ENCODE measurements around the gene RELT.
A peak's percentile ranks its signal among the peaks of the same experiment; 100 is the strongest.

The RELT gene

DNA sequence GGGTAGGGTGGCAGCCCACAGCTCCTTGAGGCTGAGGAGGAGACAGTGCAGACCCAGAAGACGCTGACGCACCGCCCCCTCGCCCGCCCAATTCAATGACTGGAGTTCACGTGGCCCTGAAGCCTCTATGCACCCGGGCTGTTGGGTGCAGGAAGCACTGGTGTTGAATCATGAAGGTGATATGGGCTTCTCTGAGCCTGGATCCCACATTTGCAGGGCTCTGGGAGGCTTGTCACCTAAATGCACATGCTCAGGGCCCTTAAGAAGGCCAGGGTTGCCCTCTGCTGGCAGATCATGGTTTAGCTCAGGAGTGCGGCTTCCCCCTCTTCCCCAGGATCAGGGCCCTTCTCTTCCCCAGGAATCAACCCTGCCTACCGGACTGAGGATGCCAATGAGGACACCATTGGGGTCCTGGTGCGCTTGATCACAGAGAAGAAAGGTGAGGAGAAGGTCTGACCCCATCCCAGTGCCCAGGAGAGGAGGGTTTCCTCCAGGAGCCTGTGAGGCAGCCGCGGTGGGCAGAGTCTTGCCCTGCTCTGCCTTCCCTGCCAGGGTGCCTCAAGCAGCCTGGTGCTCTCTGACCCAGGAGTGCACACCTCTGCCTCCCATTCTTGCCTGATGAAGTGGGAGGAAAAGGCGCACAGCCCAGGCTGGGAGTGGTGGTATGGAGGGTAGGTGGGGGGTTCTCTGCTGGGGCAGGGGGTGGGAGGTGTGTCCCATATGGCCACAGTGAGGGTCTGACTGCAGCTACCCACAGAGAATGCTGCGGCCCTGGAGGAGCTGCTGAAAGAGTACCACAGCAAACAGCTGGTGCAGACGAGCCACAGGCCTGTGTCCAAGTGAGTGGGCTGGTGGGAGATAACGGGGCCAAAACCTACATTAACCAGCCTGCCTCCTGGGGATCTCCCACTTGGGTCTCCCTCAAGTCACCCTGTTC, 17.5 kb downstream of the RELT start:
- H3K9me3 Mint-ChIP-seq = no peaks in the 10 kb centered on the region
- H3K36me3 Mint-ChIP-seq = peaks cover 16% of the 10 kb centered on the region
- H3K4me3 Mint-ChIP-seq = no peak overlapping the region
- CTCF ChIA-PET = interaction anchor here (0.7 to 2.4 kb wide), 20 partner anchors 9 to 267 kb away, joined by 3 to 62 read pairs (median 4); partner anchors contain the start of gene ARHGEF17
- DNase-seq = peak; percentile 82
- H3K27me3 Mint-ChIP-seq = no peaks in the 10 kb centered on the region
- H3K4me1 Mint-ChIP-seq = no peaks in the 10 kb centered on the region
- H3K27ac Mint-ChIP-seq = peak overlapping the region; percentile 61

GRCh38 chr11:73394416-73395296, 18.5 kb downstream of the RELT start:
- Mint-ChIP-seq H3K27me3 (no peaks in the 10 kb centered on the region), H3K4me3 (no peak overlapping the region), H3K36me3 (peaks cover 15% of the 10 kb centered on the region), H3K4me1 (no peaks in the 10 kb centered on the region), H3K27ac (no peak overlapping the region), H3K9me3 (no peaks in the 10 kb centered on the region)
- CTCF ChIA-PET = interaction anchor here (1.1 to 7.3 kb wide), 7 partner anchors 15 to 87 kb away, joined by 3 to 62 read pairs (median 7); partner anchors contain the start of gene ARHGEF17
- no peak for DNase-seq

DNA sequence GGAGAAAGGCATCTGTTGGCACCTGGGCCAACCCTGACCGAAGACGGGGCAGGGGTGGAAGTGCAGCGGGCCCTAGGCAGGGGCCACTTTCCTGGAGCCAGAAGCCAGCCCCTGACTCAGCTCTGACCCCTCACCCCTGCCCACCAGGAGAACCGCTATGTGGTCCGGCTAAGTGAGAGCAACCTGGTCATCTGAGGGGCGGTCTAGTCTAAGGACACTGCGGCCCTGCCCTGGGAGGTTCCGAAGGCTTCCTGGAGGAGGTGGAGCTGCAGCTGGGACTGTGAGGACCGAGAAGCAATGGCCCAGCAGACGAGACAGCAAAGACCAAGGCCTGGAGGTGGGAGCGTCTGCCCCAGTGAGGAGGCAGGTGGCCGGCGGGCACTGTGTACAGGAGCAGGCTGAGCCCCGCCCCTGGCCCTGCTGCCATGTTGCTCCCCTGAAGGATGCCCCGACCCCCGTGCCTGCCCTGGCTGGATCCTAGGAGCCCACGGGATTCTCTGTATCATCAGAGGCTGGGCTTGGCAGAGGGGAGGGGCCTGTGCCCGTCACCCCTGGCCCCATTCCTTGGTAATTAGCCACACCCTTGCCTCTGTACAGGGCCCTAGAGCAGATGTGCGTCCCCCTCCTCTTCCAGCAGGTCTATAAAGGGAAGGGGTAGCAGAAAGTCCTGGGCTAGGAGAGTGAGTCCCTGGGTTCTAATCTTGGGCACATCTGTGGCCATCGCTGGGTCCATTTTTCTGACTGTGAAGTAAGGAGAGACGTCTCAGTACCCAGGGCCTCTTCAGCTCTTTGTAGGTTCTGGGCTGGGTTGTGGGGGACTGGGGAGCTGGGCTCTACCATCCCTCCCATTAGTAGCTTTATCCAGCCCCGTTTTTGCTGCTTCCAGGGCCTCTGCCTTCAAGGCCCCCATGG, 19.4 kb downstream of the RELT start:
- H3K27ac Mint-ChIP-seq = no peak overlapping the region
- no peak overlapping the region for H3K4me3 Mint-ChIP-seq
- CTCF ChIA-PET = interaction anchor here (0.6 to 7.3 kb wide), 4 partner anchors 8 to 266 kb away, joined by 3 to 49 read pairs (median 10); no protein-coding TSS in a partner anchor
- H3K36me3 Mint-ChIP-seq = peaks cover 15% of the 10 kb centered on the region
- H3K4me1 Mint-ChIP-seq = no peaks in the 10 kb centered on the region
- DNase-seq = no peak
- no peaks in the 10 kb centered on the region for H3K27me3 Mint-ChIP-seq
- H3K9me3 Mint-ChIP-seq = no peaks in the 10 kb centered on the region

DNA sequence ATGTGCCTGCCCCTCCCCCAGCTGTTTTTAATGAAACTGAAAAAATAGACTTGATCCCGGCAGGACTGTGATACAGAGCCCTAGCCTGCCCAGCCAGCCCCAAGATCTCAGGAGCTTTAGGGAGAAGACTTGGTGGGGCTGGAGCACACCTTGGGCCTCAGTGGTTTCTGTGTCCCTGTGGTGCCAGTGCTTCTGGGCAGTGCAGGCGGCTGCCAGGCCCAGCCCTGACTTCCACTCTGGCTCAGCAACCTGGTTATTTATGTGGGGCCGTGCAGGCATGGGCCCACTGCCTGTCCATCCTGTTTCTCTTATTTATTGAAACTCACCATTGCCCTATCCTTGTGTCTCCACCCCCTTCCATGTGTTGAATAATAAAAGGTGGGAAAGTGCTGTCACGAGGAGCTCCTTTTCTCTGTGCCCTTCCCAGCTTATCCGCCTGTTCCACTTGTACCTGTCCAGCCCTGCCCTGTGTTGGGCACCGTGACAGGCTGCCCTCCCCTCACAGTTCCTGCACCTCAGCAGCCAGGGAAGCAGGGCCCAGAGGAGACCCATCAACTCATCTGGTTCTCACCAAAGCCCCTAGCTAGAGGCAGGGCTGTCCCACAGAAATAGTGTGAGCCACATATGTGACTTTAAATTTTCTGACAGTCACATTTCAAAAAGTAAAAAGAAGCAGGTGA, 20.2 kb downstream of the RELT start:
- Mint-ChIP-seq H3K4me3 (no peak overlapping the region), H3K9me3 (no peaks in the 10 kb centered on the region), H3K4me1 (no peaks in the 10 kb centered on the region), H3K27me3 (no peaks in the 10 kb centered on the region), H3K27ac (no peak overlapping the region), H3K36me3 (peaks cover 15% of the 10 kb centered on the region)
- no peak for DNase-seq
- CTCF ChIA-PET = interaction anchor here (0.6 to 7.3 kb wide), 5 partner anchors 8 to 265 kb away, joined by 3 to 49 read pairs (median 4); no protein-coding TSS in a partner anchor

DNA sequence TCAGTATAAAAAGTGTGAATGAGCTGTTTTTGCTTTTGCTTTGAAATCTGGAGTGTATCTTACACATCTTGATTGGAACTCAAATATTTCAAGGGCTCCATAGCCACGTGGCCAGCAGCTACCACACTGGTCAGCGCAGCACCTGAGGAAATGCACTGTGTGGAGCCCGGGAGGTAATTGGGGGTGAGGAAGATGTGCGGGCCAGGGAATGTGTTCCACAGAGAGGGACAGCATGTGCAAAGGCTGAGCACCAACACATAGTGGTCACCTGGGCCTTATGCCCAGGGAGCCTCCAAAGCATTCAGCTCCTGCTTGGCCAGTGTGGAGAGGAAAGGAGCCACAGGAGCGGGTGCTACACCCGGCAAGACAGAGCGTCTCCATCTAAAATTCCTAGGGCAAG, 20.8 kb downstream of the RELT start:
- peaks cover 15% of the 10 kb centered on the region for H3K36me3 Mint-ChIP-seq
- DNase-seq = no peak

DNA sequence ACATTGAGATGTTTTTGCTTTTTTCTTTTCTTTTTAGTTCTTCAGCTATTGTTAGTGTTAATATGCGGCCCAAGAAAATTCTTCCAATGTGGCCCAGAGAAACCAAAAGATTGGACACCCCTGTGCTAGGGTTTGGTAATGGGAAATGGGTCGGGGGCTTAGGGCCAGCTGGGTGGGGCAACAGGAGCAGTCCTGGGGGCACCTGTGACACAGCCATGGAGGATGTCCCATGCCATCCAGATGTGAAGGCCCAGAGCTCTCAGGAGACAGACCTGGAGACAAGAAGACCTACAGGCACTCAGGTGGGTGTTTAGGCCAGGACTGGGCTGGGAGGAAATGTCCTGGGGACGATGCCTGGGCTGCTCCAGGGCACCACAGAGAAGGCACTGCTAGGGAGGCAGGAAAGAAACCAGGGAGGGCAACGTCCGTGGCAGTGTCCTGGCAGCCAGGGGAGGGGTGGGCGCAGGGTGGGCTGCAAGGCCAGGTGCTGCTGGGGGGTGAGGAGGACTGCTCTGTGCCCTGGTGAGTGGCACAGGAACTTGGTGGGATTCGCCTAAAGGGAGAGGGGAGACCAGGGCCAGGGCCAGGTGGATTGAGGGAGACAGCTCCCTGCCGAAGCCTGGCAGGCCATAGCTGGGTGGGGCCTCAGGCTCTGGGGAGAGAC, 21.4 kb downstream of the RELT start:
- Mint-ChIP-seq H3K27me3 (no peaks in the 10 kb centered on the region), H3K27ac (peak overlapping the region; percentile 75), H3K4me1 (no peaks in the 10 kb centered on the region), H3K9me3 (no peaks in the 10 kb centered on the region), H3K36me3 (peaks cover 15% of the 10 kb centered on the region), H3K4me3 (no peak overlapping the region)
- CTCF ChIA-PET = interaction anchor here (1.1 to 7.3 kb wide), 3 partner anchors 13 to 264 kb away, joined by 3 to 49 read pairs (median 15); no protein-coding TSS in a partner anchor
- no peak for DNase-seq

More for the DNA sequence above, 20.8 kb downstream of the RELT start:
- Mint-ChIP-seq H3K4me3 (no peak overlapping the region), H3K9me3 (no peaks in the 10 kb centered on the region), H3K27me3 (no peaks in the 10 kb centered on the region), H3K4me1 (no peaks in the 10 kb centered on the region), H3K27ac (no peak overlapping the region)
- CTCF ChIA-PET = interaction anchor here (1.1 to 7.3 kb wide), 3 partner anchors 13 to 265 kb away, joined by 3 to 49 read pairs (median 15); no protein-coding TSS in a partner anchor

DNA sequence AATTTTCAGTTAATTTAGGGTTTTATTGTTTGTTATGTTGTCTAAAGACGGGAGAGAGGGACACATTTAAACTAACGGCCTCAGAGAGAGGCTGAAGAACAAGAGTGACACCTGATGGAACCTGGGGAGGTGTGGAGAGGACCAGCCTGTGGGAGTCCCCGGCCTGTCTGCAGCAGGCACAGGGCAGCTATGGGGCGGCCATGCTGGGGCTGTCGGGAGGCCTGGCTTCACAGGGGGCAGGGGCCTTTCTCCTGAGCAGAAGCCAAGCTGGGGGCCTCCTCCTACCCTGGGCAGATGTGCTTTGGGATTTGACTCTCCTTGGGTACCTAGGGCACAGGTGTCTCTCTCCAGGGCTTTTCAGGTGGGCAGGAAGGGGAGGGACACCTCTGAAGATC, 21.9 kb downstream of the RELT start:
- Mint-ChIP-seq H3K9me3 (no peaks in the 10 kb centered on the region), H3K27ac (no peak overlapping the region), H3K4me3 (no peak overlapping the region), H3K27me3 (no peaks in the 10 kb centered on the region), H3K36me3 (peaks cover 14% of the 10 kb centered on the region), H3K4me1 (no peaks in the 10 kb centered on the region)
- DNase-seq = no peak
- CTCF ChIA-PET = interaction anchor here (3.2 to 7.3 kb wide), 2 partner anchors 47 to 264 kb away, joined by 15 to 49 read pairs; no protein-coding TSS in a partner anchor

DNA sequence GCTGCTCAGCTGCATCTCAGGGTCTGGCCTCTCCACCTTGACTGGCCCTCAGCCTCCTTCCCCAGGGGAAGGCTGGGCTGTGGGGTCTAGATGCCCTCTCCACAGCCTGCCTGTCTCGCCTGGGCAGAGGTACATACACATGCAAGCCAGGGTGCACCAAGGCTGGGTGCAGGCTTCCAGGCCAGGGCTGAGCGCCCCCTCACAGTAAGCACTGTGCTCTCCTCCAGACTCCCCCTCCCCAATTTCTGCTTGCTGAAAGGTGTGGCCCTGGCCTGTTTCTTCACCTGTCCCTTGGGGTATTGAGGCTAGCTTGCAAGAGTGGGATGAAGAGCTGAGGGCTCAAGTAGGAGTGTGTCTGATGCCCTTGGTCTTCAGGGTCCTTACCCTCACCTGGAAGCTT, 22.5 kb downstream of the RELT start:
- DNase-seq = no peak
- H3K4me1 Mint-ChIP-seq = no peaks in the 10 kb centered on the region
- H3K27me3 Mint-ChIP-seq = no peaks in the 10 kb centered on the region
- H3K27ac Mint-ChIP-seq = no peak overlapping the region
- no peak overlapping the region for H3K4me3 Mint-ChIP-seq
- peaks cover 8% of the 10 kb centered on the region for H3K36me3 Mint-ChIP-seq
- CTCF ChIA-PET = interaction anchor here (3.2 to 7.3 kb wide), 3 partner anchors 48 to 263 kb away, joined by 15 to 49 read pairs (median 19); no protein-coding TSS in a partner anchor
- H3K9me3 Mint-ChIP-seq = no peaks in the 10 kb centered on the region

DNA sequence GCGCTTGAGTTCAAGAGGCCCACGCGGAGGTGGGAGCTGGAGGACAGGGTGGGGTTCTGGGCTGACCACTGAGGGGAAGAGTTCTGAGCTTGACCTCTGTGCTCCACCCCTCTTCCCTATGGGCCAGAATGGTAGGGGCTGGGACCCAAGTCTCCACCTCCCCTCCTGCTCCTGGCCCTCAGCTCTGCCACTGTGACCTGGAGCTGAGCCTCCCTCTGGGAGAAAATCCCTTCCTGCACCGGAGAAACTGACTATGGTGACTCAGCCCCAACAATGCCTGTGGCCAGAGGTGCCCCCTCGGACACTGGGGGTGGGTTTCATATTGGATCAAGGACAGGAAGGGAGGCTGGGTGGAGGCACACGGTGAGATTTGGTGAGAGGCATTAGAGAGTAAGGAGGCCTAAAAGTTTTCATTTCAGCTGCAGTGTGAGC, 23.0 kb downstream of the RELT start:
- Mint-ChIP-seq H3K4me3 (no peak overlapping the region), H3K36me3 (peaks cover 6% of the 10 kb centered on the region), H3K4me1 (no peaks in the 10 kb centered on the region), H3K27me3 (no peaks in the 10 kb centered on the region), H3K27ac (no peak overlapping the region), H3K9me3 (no peaks in the 10 kb centered on the region)
- CTCF ChIA-PET = interaction anchor here (0.6 to 7.3 kb wide), 5 partner anchors 48 to 262 kb away, joined by 3 to 49 read pairs (median 4); no protein-coding TSS in a partner anchor
- no peak for DNase-seq

- Mint-ChIP-seq H3K36me3 (peaks cover 6% of the 10 kb centered on the region), H3K27ac (no peak overlapping the region), H3K4me1 (no peaks in the 10 kb centered on the region), H3K27me3 (no peaks in the 10 kb centered on the region), H3K9me3 (no peaks in the 10 kb centered on the region), H3K4me3 (no peak overlapping the region)
- no peak for DNase-seq
- CTCF ChIA-PET = interaction anchor here (0.6 to 7.3 kb wide), 5 partner anchors 49 to 262 kb away, joined by 3 to 49 read pairs (median 4); no protein-coding TSS in a partner anchor
Observed at GRCh38 chr11:73399636-73400035, 23.4 kb downstream of the RELT start.

GRCh38 chr11:73400293-73400692, 24.1 kb downstream of the RELT start:
- Mint-ChIP-seq H3K4me3 (no peak overlapping the region), H3K27me3 (no peaks in the 10 kb centered on the region), H3K27ac (no peak overlapping the region), H3K36me3 (peaks cover 6% of the 10 kb centered on the region), H3K9me3 (no peaks in the 10 kb centered on the region), H3K4me1 (no peaks in the 10 kb centered on the region)
- CTCF ChIA-PET = interaction anchor here (0.6 to 7.3 kb wide), 6 partner anchors 14 to 261 kb away, joined by 3 to 49 read pairs (median 4); no protein-coding TSS in a partner anchor
- no peak for DNase-seq

Data from activated naive CD4-positive, alpha-beta T cell treated with anti-CD3 and anti-CD28 coated beads, Interleukin-2, amount 10 ng/mL, durations not matched to agents 7 days and 5 days (primary cell).